HG02610 (cell line): ENCODE data around the gene CDH13.

Experiments
- ATAC-seq: cut with Tn5 transposase; IDR thresholded peaks from one replicate; pipeline ENCODE4 v1.9.1; 2021; ENCODE audit warnings: mild to moderate bottlenecking, moderate library complexity; ENCODE audit not compliant: unreplicated experiment

The CDH13 gene

GRCh38 chr16:83389751-83390150 lies 763.0 kb downstream of the CDH13 start:
- ATAC-seq = no peak

DNA sequence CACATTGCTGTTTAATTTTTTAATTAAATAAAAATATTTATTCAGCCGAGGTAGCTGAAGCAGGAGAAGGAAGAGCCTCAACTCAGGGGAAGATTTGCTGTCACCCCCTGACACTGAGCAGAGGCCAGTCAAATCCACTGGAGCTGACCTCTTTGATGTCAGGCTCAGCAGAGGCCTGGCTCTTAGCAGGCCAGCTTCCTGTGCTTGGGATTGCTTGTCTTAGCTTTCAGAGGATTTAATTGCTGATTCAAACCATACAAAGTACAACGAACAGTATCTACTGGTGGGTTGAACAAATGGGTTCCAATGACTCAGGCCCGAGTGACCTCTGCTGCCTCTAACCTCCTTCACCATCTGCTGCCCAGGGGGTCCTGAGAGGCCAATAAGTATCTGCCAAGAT lies 764.0 kb downstream of the CDH13 start:
- no peak for ATAC-seq

DNA sequence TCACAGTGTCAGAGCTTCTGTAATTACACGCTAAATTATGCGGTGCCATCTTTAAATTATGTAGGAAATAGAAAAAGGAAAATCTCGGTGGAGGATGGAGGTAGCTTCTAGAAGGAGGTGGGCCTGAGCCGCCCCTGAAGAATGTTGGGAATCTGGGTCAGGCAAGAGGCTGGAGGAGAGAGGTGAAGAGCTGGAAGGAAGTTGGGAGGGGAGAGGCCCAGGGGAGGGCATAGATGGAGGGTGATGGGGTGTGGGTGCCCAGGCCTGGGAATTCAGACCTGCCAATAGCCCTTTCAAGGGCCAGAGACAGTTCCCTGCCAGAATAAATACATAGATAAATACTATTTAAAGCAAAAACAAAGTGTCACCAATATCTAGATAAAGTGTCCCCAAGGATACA lies 766.0 kb downstream of the CDH13 start:
- ATAC-seq = no peak

DNA sequence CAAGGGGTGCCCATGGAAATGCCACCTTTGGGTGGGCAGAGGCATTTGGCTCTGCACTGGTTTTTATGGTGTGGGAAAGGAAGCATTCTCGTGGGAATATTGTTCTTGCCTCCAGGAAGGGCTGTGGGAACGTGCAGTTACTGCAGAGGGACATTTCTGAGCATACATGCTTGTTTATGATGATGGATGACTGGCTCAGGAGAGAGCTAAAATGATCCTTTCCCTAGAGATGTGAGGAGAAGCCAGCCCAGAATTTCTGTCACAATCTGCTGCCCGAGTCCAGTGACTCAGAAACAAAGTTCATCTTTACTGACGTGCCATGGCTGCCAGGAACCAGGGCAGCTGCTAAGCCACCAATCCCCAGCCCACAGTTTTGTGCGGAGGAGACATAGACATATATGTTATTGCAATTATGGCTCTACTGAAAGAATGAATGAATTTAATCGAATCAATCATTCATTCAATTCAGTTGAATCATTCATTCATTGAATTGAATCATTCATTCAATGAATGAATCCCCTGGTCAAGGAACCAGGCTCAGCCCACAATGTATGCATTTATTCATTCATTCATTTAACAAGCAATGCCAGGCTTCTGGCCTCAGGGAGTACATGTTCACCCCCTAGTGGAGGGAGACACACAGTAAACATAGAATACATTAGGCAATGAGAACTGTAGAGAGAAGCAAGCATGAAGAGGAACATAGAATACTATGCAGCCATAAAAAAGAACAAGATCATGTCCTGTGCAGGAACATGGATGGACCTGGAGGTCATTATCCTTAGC lies 766.6 kb downstream of the CDH13 start:
- no peak for ATAC-seq

GRCh38 chr16:83397601-83398291 lies 771.0 kb downstream of the CDH13 start:
- no peak for ATAC-seq

GRCh38 chr16:83400234-83400633 lies 773.5 kb downstream of the CDH13 start:
- no peak for ATAC-seq

GRCh38 chr16:83402160-83402814 lies 775.5 kb downstream of the CDH13 start:
- ATAC-seq = no peak

- ATAC-seq = no peak
These were observed 776.2 kb downstream of the CDH13 start for GRCh38 chr16:83402967-83403366.

DNA sequence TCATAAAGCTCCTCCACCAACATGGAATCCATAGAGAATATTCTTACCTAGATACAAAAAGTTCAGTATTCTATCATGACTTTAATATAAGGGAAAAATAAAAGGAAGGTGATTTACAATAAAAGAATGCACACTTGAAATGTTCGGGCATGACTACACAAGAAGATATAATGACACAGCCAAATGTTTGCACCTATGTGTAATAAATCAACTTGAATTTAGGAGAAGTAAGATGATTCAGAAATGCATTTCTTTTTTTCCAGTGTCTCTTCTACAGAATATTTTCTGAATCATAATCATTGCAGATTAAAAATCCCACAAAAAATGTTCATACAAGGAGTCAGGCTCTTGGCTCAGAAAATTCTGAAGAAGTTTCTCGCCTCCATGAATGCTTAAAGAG lies 777.0 kb downstream of the CDH13 start:
- no peak for ATAC-seq

DNA sequence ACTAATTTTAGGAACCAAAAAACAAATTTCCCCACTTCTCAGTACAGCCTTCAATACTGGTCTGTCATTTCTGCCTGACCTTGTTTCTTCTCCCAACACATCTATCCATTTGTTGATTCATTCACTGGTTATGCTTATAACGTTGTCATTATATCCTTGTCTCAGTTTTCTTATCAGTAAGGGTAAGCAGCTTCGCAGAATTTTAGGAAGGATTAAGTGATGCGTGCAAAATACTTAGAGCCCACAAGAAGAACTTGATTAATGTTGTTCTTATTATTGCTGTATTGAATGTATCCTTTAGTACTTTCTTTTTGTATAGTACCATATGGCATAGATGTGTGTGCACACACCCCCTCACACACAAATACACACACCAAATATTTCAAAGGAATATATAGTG lies 777.5 kb downstream of the CDH13 start:
- no peak for ATAC-seq

DNA sequence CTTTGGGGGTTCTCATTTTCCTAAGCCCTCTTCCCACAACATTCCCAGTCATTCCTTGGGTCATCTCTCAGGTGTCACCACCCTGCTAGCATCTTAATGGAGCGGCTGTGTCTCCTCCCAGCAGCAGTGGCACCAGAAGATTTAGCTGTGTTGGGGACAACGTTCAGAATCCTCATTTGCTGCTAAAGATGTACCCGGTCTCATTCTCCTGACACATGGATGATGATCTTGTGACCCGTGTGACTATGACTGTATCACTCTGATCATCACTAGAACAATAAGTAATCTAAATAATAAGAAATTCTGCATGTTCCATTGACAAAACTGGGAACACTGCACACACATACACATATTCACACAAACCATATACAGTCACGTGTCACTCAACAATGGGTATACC lies 781.2 kb downstream of the CDH13 start:
- no peak for ATAC-seq

GRCh38 chr16:83409347-83409746 lies 782.6 kb downstream of the CDH13 start:
- ATAC-seq = no peak

GRCh38 chr16:83418565-83418964 lies 791.8 kb downstream of the CDH13 start:
- no peak for ATAC-seq

- ATAC-seq = no peak
These were observed 793.5 kb downstream of the CDH13 start for GRCh38 chr16:83420206-83420760.

DNA sequence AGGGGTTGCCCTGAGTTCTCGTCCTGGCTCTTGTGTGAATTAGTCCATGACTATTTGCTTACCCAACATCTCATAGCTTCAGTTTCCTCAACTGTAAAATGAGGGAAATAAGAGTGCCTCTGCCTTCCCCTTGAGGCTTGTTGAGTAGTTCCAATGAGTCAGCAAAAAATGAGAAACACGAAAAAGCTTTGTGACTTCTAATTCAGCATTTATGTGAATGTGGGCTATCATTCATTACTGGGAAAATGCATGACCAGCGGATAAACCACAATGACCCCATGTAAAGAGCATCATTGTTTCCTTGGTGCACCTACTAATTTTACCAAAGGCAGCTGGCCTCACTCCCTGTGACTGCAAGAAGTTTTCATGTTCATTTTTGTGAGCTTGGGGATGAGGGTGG lies 806.4 kb downstream of the CDH13 start:
- ATAC-seq = no peak

DNA sequence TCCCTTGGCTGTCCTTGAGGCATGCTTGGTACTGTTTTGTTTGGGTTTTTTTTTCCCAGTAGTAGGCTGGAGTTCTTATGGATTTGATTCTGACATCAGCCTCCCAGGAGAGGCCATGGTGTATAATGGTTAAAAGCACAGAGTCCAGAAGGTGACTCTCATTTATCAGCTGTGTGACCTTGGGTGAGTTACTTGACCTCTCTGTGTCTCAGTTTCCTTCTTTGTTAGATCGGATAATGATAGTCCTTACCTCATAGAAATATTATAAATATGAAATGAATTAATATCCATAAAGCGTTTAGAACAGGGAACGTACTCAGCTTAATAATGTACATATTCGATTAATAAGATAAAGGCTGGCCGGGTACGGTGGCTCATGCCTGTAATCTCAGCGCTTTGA lies 810.3 kb downstream of the CDH13 start:
- ATAC-seq = no peak

GRCh38 chr16:83438326-83438725 lies 811.6 kb downstream of the CDH13 start:
- no peak for ATAC-seq

- no peak for ATAC-seq
These were observed 812.6 kb downstream of the CDH13 start for GRCh38 chr16:83439412-83439811.

DNA sequence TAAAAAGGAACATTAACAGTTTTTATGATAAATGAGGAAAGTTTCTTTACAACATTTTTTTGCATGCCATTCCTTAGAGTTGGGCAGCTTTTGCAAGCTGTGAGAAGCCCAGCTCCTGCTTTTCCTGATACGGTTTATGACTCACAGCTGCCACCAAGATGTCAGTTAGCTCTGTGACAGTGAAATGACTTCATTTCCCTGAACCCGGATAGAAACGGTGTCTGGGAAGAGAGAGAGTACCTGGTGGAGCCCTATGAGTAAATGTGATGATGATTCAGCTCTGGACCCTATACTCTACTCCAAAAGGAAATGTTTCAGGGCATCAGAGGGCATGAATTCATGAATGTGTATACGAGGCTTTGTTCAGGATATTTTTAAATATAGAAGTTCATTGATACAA lies 814.7 kb downstream of the CDH13 start:
- ATAC-seq = no peak

GRCh38 chr16:83443972-83444371 lies 817.2 kb downstream of the CDH13 start:
- ATAC-seq = no peak

GRCh38 chr16:83447560-83447959 lies 820.8 kb downstream of the CDH13 start:
- no peak for ATAC-seq

DNA sequence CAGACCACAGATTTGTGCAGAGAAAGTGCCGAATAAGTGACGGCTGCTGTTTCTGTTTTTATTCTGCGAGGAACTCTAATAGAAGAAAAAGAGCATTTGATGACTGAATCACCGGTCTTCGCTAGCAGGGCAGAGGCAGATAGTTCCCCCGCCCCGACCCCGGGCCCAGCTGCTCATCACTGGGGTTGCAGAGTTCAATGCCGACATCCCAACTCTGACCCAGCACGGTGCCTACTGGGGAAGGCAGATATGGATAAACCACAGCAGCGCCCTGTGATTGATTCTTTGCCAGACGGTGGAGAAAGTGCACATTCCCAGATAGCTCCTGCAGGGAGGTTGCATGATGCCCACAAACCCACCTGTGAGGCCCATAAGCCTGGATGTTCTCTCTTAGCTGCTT lies 823.1 kb downstream of the CDH13 start:
- ATAC-seq = no peak
